HepG2 (cell line): ENCODE data around the gene CMTM1. TPM values are rescaled to one million over a fixed set of nuclear protein-coding genes. Genes with fewer than 3 reads are reported as not detected.
A peak's percentile ranks its signal among the peaks of the same experiment; 100 is the strongest.

Source experiments
- CBX2 ChIP-seq, 2 experiments: fragments of 200-600 bp in 1 of 2; sonication (generic); formaldehyde crosslinking in 1 of 2; IDR thresholded peaks; 2 replicates each; pipeline versions ENCODE4 v1.7.0 to v1.8.1; 2018 to 2022; ENCODE audit warnings: low read depth in 2 of 2, low read length in 1 of 2, mild to moderate bottlenecking in 1 of 2, missing genetic modification reagents in 1 of 2
- CC2D1A ChIP-seq: sonication (generic); formaldehyde crosslinking; IDR thresholded peaks from 2 replicates; pipeline ENCODE4 v1.8.1; 2023; ENCODE audit warnings: mild to moderate bottlenecking, missing genetic modification reagents
- GTF3A ChIP-seq: sonication (generic); formaldehyde crosslinking; conservative IDR thresholded peaks from 2 replicates; pipeline ENCODE4 v1.4.0; 2020; ENCODE audit warnings: mild to moderate bottlenecking, missing genetic modification reagents
- IKZF4 ChIP-seq: sonication (generic); formaldehyde crosslinking; IDR thresholded peaks from 2 replicates; pipeline ENCODE4 v1.5.1; 2020; ENCODE audit warnings: borderline replicate concordance, mild to moderate bottlenecking, low read depth, missing genetic modification reagents; ENCODE audit errors: not compliant biosample characterization
- NFE2L2 ChIP-seq: fragments of 150-350 bp; IDR thresholded peaks from 2 replicates; pipeline ENCODE4 v1.6.1; 2014; ENCODE audit warnings: low read length
- NR2C2 ChIP-seq: sonication (generic); formaldehyde crosslinking; IDR thresholded peaks from 2 replicates; pipeline ENCODE4 v1.4.0; 2020; ENCODE audit warnings: missing genetic modification reagents, mild to moderate bottlenecking, moderate library complexity, borderline replicate concordance
- PHF20 ChIP-seq: sonication (generic); formaldehyde crosslinking; IDR thresholded peaks from 2 replicates; pipeline ENCODE4 v1.5.0; 2020; ENCODE audit warnings: mild to moderate bottlenecking, missing genetic modification reagents
- SAFB2 ChIP-seq: sonication (generic); formaldehyde crosslinking; IDR thresholded peaks from 2 replicates; pipeline ENCODE4 v1.5.1; 2020; ENCODE audit warnings: missing genetic modification reagents, low read depth, mild to moderate bottlenecking, borderline replicate concordance
- TBX2 ChIP-seq: sonication (generic); formaldehyde crosslinking; IDR thresholded peaks from 2 replicates; pipeline ENCODE4 v1.5.0; 2020; ENCODE audit warnings: missing genetic modification reagents, mild to moderate bottlenecking, borderline replicate concordance
- ZBTB7B ChIP-seq: sonication (generic); formaldehyde crosslinking; IDR thresholded peaks from 2 replicates; pipeline ENCODE4 v1.4.0; 2020; ENCODE audit warnings: missing genetic modification reagents
- ZNF598 ChIP-seq: sonication (generic); formaldehyde crosslinking; IDR thresholded peaks from 2 replicates; pipeline ENCODE4 v1.5.1; 2020; ENCODE audit warnings: mild to moderate bottlenecking, missing genetic modification reagents, borderline replicate concordance
- polyA plus RNA-seq, 8 experiments: library from polyadenylated mRNA; depleted of rRNA in 3 of 8; stranded (reverse) in 7 of 8; unstranded in 1 of 8; fragments of >200 nt; fragmentation: Illumina TruSeq in 4 of 8; extraction: Trizol in 4 of 8; gene quantifications; 2 replicates each; pipeline versions ENCODE4 v1.2.1 to v1.2.3, GENCODE V29; 2011 to 2016; ENCODE audit warnings: low read depth in 4 of 8, missing spikeins in 1 of 8, mixed read lengths in 1 of 8; ENCODE audit not compliant: insufficient read depth in 1 of 8
- total RNA-seq, 5 experiments: library from RNA; depleted of rRNA; stranded (reverse); fragments of >200 nt; fragmentation: Illumina TruSeq; extraction: Trizol; gene quantifications; 2 replicates each; pipeline ENCODE4 v1.2.3, GENCODE V29; 2016; ENCODE audit warnings: low read depth in 1 of 5
- TF ChIP-seq, protein P1 (sequence below): sonication (generic); formaldehyde crosslinking; IDR thresholded peaks from 2 replicates; pipeline ENCODE4 v1.4.0; 2020; ENCODE audit warnings: missing genetic modification reagents, mild to moderate bottlenecking, borderline replicate concordance
- TF ChIP-seq, protein P2 (sequence below): IDR thresholded peaks from 2 replicates; pipeline ENCODE4 v1.6.1; 2016
- TF ChIP-seq, protein P3 (sequence below): sonication (generic); formaldehyde crosslinking; IDR thresholded peaks from 2 replicates; pipeline ENCODE4 v1.4.0; 2020; ENCODE audit warnings: mild to moderate bottlenecking, missing genetic modification reagents

CMTM1 gene
- total and polyA plus RNA-seq, 2 of the 13 experiments (the other 11 are each of a cell fraction or from before 2014, with no cell fraction given), result 1.7 to 2.9 TPM

DNA sequence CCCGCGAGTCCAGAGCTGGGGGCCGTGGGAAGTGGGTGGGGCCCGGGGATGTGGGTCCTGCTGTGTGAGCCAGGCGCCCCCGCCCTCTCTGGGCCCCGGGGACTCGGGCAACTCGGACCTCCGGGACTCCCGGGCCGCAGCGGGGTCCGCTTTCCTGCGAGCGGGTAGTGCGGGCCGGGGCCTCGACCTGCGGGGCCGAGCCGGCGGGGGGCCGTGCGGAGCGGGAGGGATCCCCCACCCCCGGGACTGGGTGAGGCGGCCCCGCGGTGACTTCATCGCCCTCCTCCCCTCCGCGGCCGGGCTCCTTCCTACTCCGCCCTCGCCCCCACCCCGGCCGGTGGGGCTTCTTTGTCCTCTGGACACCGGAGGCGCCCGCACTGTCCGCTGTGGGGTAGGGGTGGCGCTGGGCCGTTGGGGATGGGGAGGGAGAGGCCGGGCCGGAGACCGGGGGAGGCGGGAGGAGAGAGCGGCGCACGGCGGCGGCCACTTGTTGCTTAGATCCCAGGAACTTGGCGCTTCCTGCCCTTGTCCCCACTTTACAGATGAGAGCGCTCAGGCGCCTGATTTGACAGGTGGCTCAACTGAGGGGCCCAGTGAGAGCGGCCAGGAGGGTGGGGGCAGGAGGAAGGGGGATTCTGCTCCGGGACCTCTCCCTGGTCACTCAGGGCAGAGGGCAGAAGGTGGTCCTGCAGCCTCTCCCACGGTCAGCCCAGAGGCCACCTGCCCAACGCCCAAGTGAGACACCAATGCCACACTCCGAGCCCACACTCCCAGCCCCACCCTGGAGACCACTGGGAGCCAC is 39.1 kb downstream of the CMTM1 start (continued):
- TF ChIP-seq CBX2 (IDR thresholded peaks at IDR 0.05; ENCODE audit: low read depth, low read length) (no peak), CBX2 (CRISPR knock-in tag; IDR thresholded peaks at IDR 0.05; ENCODE audit: low read depth) (no peak), GTF3A (no peak), NFE2L2 (no peak), ZBTB7B (CRISPR knock-in tag) (peak; percentile 18; the same call in 1 of the 2 replicates), CC2D1A (CRISPR knock-in tag) (no peak), SAFB2 (no peak; the same call in 1 of the 2 replicates), IKZF4 (CRISPR knock-in tag) (no peak), TBX2 (CRISPR knock-in tag) (peak; percentile 38; the same call in 1 of the 2 replicates), NR2C2 (no peak; the same call in 1 of the 2 replicates), PHF20 (no peak), ZNF598 (CRISPR knock-in tag) (no peak)
- TF ChIP-seq, protein P1, sequence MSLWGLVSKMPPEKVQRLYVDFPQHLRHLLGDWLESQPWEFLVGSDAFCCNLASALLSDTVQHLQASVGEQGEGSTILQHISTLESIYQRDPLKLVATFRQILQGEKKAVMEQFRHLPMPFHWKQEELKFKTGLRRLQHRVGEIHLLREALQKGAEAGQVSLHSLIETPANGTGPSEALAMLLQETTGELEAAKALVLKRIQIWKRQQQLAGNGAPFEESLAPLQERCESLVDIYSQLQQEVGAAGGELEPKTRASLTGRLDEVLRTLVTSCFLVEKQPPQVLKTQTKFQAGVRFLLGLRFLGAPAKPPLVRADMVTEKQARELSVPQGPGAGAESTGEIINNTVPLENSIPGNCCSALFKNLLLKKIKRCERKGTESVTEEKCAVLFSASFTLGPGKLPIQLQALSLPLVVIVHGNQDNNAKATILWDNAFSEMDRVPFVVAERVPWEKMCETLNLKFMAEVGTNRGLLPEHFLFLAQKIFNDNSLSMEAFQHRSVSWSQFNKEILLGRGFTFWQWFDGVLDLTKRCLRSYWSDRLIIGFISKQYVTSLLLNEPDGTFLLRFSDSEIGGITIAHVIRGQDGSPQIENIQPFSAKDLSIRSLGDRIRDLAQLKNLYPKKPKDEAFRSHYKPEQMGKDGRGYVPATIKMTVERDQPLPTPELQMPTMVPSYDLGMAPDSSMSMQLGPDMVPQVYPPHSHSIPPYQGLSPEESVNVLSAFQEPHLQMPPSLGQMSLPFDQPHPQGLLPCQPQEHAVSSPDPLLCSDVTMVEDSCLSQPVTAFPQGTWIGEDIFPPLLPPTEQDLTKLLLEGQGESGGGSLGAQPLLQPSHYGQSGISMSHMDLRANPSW (CRISPR knock-in tag), result no peak
- TF ChIP-seq, protein P2, sequence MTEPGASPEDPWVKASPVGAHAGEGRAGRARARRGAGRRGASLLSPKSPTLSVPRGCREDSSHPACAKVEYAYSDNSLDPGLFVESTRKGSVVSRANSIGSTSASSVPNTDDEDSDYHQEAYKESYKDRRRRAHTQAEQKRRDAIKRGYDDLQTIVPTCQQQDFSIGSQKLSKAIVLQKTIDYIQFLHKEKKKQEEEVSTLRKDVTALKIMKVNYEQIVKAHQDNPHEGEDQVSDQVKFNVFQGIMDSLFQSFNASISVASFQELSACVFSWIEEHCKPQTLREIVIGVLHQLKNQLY (CRISPR knock-in tag), result no peak
- TF ChIP-seq, protein P3, sequence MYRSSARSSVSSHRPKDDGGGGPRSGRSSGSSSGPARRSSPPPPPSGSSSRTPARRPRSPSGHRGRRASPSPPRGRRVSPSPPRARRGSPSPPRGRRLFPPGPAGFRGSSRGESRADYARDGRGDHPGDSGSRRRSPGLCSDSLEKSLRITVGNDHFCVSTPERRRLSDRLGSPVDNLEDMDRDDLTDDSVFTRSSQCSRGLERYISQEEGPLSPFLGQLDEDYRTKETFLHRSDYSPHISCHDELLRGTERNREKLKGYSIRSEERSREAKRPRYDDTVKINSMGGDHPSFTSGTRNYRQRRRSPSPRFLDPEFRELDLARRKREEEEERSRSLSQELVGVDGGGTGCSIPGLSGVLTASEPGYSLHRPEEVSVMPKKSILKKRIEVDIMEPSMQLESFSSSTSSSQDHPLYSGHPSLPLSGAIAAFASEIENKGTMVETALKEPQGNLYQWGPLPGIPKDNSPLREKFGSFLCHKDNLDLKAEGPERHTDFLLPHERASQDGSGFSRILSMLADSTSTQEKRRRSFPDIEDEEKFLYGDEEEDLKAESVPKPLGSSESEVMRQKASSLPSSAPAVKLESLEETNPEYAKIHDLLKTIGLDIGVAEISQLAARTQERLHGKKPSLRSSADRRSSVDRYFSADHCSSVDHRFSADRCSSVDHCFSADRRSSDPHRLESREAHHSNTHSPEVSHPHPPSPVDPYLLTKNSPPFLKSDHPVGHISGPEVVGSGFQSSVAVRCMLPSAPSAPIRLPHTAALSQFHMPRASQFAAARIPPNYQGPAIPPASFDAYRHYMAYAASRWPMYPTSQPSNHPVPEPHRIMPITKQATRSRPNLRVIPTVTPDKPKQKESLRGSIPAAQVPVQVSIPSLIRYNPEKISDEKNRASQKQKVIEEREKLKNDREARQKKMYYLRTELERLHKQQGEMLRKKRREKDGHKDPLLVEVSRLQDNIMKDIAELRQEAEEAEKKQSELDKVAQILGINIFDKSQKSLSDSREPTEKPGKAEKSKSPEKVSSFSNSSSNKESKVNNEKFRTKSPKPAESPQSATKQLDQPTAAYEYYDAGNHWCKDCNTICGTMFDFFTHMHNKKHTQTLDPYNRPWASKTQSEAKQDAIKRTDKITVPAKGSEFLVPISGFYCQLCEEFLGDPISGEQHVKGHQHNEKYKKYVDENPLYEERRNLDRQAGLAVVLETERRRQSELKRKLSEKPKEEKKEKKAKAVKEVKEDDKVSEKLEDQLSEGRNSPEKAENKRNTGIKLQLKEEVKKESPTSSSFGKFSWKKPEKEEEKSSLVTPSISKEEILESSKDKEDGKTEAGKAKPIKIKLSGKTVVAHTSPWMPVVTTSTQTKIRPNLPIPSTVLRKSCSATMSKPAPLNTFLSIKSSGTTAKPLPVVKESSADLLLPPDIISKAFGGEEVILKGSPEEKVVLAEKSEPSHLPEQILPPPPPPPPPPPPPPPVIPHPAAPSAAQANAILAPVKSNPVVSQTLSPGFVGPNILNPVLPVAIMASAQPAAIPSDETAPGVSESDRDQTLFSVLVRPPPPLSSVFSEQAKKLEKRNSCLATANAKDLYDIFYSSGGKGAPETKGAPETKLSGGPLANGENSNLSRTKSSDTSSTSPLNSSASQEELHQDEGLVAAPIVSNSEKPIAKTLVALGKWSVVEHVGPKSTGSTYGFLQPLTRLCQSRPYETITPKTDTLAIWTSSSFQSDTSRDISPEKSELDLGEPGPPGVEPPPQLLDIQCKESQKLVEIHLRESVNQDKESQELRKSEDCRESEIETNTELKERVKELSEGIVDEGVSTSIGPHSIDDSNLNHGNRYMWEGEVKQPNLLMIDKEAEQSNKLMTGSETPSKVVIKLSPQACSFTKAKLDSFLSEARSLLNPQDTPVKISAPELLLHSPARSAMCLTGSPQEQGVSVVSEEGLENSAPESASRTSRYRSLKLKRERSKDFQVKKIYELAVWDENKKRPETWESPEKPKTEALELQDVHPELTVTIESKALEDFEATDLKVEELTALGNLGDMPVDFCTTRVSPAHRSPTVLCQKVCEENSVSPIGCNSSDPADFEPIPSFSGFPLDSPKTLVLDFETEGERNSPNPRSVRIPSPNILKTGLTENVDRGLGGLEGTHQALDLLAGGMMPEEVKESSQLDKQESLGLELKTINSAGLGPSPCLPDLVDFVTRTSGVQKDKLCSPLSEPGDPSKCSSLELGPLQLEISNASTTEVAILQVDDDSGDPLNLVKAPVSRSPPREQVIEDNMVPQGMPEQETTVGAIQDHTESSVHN (CRISPR knock-in tag), result no peak
